NOMO-1 treated with dmso at 0.1 percent for 144 hours (cell line): ENCODE measurements around the gene MAN2C1.
"Not testable (repeated sequence)": the region's sequence is repeated elsewhere in the genome, so short reads cannot be mapped to it uniquely, and the experiment has no call there.

Source experiments
- DNase-seq: peaks from one replicate; lab custom pipeline; 2025; ENCODE audit not compliant: unreplicated experiment; lab: John Stamatoyannopoulos, UW

The MAN2C1 gene

DNA sequence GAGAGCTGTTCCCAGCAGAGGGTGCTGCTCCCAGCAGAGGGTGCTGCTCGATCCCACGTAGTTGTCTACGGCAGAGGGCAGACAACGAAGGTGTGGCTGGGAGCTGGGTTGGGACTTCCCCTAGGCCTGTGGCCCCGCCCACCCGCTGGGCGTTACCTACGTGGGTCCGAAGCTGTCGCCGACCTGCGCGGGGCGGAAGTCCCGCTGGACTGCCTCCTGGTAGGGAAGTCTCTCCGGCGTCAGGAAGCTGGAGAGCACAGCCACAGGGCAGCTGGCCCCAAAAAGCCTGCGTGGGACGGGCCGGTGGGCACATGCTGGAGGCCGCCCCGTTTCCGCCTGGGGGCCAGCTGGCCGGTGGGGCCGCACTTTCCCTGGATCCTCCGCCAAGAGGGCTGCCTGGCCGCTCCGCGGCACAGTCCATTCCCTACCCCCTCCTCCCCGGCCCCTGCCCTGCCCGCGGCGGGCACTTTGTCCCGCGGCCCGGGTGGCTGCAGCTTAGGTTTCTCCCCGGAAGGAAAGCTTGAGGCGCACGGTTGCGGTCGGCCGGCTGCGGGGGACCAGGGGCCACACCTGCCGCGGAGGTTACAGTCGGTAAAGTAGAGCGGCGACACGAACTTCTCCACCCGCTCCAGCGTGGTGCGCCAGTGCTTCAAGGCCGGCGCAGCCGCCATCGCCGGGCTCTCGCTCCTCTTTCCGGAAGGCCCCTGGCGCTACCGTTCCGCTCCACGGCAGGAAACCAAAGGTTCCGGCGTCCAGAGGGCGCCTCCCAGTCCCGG is at the start of gene MAN2C1:
MAN2C1 (minus strand) TSS at position 695 of the 776 bp plus-strand sequence; CDS start at position 671, 24 bp downstream.
- peak; percentile 91 for DNase-seq

DNA sequence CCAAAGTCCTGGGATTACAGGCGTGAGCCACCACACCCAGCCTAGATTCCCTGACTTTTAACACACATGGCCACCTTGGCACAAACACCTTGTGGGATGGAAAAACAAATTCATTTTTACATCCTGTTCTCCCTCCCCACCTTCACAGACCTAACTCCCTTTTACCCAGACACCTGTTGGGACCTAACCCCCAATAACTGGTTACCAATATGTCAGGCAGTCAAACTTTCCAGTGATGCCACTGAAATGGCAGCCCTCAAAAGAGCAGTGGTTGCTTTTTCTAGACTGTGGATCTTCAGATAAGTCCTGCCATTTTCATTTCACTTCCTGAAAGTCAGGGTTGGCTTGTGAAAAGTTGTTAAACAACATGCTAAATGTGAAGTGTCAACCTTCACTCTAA is 48.2 kb upstream of the MAN2C1 start:
- DNase-seq, result no peak

DNA sequence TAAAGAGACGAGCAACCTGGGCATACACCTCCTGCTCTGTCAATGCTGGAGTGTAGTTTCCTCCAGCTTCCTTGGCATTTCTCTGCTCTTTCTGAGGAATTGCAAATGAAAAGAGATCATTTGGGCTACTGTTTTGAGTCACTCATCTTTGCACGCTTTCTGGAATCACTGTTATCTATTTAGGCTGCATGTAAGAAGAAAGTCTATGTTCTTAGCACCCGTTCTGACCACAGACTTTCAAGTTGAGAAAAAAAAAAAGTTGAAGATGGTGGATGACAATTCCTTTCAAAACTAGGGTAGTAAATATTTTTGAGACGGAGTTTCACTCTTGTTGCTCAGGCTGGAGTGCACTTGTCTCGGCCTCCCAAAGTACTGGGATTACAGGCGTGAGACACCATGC is 41.8 kb upstream of the MAN2C1 start:
- no peak for DNase-seq

DNA sequence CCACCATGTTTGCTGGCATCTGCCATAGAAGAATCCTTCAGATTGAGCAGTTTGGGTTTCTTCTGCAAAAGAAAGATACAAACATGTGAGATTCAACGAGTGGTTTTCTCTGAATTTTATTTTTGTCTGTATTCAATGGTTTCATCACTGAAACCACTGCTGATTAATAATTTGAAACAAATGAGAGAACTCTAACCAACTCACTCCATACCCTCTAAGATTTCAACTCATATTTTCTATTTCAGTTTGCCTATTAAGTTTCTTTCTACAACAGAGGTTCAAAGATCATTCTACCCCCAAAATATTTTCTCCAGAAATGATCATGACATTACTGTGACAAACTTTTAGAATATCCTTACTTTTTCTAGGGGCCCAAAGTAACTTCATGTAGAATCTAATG is 38.7 kb upstream of the MAN2C1 start:
- no peak for DNase-seq

DNA sequence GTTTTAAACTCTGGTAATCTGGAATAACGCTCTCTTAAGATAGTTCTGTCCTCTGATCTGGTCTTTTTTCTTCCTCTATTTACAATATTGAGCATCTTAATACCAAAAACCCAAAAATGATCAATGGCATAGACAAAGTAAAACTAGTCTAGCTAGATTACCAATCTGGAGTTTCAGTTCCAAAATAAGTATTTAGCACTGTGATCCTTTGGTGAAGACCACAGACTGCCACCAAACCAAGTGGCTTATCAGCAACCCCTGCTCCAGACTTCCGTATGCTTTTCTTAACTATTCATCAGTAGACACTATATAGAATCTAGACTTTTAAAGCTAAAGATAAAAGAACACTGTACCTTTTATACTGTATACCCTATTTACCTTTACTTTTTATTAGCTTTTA is 35.5 kb upstream of the MAN2C1 start:
- no peak for DNase-seq

DNA sequence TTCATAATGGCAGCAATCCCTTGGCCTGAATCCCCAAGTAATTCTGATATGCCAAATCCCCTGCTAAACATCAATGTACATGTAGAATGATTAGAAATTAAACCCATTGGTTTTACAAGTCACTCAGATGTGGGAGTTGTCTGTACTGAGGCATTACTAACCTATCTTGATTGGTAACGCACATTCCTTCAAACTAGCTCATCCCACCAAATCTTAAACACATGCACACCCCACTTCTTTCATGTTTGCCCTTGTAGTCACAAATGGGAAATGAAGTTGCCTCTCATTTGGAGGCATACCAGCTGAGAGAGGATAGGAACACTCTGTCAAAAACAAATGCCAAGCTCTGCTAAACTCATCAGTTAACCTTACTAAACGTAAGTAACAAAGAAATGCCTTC is 29.1 kb upstream of the MAN2C1 start:
- no peak for DNase-seq

DNA sequence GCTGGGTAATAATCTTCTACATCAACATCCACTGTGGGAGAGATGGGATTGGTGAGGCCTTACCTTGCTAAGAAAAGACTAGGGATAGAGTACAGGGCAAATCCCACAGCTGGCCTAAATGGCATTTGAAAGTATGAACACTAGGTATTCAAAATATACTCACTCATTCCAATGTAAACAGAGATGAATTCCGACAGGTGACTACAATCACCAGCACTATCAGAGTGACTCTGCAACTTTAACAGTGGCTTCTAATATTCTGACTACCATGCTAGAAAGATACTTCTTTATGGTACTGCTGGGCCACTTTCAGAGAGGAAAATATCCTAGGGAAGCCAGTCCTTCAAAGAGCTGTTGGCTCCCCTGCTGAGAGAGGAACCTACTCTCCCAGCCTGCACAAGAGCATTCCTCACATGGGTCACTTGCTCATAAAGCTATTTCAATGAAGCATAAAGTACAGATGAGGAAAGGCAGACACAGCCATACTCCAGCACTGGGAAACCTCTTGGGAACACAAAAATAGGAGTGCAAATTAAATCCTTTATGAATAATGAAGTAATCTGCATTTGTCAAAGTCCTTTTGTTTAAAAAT is 21.5 kb upstream of the MAN2C1 start:
- no peak for DNase-seq

DNA sequence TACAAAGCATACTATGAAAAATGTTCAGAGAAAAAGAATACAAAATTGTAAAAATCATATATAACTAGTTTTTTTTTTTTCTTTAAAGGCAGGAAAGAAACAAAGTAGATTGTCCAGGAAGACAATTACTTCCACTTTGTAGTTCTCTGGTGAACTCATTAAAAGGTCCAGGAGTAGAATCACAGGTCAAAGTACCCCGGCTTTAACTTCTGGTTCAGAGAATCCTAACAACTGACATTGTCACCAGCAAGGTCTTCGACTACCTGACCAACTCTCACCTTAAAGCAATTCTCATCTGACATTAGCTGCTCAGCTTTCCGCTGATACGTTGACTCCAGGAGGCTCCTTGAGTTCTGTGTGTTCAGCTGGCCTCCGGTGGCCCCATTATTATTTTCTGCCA is 15.6 kb upstream of the MAN2C1 start:
- not testable (repeated sequence) for DNase-seq

DNA sequence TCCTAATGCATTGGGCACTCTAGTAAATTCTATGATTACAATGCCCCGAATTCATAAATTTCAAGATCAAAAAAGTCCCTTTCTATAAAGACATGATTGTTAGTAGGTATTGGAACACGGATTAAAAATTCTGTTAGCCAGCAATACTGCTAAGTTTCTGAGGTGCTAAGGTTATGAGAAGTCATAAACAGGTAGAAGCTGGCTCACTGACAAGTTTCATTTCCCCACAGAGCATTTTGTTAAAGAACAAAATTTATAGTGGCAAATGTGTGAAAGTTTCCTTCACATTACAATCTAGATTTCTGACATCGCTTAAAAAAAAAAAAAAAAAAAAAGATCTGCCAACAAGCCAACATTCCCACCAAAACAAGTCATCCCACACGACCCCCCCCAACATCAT is 12.4 kb upstream of the MAN2C1 start:
- DNase-seq, result no peak

DNA sequence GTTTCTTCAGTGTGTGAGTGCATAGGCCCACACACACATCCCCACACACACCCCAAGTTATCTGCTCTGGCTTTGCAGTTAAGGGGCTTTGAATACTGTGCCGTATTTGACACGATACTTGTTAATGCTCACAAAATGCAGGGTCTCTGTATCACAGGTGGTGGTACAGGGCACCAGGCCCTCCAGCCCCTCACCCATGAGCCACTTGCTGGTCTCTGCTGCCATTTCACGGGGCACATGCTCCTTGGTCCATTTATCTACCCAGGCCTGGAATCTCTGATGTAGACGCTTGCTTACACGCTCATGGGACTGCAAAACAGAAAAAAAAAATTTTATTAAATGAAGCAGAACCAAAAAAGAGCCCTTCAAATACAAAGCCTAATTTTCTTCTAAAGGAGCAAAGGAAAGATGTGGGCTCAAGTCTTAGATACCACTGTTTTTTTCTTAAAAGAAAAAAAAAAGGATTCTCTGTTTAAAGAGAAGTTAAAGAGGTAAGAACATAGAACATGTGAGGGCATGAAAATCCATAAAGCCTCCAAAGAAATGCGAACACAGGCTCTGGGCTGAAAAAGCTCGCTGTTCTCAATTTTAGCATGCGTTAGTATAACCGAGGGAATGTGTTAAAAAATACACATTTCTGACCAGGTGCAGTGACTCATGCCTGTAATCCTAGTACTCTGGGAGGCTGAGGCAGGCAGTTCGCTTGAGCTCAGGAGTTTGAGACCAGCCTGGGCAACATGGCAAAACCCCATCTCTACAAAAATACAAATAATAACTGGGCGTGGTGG is 3.7 kb upstream of the MAN2C1 start:
- no peak for DNase-seq

DNA sequence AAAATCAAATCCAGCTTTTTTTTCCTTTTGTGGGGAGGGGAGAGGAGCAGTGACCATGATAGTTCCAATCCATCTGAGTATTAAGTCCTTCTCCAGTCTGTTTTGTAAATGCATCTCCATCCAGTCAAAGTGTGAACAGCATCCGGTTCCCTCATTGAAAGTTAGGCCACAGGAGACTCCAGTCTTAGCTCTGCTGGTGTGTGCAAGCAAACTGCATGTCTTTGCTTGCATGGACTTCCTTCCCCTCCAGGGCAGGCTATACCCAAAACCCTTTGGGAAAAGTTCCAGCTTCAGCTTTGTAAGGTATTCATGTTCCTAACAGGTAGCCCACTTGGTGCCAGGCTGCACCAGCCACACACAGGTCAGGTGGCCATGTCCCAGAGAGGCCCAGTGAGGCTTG is 3.1 kb upstream of the MAN2C1 start:
- no peak for DNase-seq

DNA sequence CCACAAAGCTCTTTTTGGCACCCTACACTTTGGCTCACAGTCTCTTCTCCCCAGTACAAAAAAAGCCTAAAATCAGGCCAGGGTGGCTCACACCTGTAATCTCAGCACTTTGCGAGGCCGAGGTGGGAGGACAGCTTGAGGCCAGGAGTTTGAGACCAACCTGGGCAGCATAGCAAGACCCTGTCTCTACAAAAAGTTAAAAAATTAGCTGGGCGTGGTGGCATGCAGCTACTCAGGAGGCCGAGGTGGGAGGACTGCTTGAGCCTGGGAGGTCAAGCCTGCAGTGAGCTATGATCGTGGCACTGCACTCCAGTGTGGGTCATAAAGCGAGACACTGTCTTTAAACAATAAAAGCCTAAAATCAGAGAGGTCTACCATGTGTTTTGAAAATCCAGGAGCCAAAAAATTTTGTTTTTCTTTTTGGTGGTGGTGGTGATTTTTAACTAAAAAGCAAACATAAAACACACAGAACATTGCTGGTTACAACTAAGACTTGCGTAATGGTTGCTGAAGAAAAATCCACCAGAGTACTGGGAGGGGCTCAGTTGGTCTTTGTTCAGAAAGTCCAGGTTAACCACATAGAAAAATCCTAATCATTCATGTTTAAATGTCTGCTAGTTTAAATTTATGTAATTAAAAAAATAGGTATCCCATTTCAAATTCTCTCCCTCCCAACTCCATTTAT is 1.6 kb upstream of the MAN2C1 start:
- no peak for DNase-seq

DNA sequence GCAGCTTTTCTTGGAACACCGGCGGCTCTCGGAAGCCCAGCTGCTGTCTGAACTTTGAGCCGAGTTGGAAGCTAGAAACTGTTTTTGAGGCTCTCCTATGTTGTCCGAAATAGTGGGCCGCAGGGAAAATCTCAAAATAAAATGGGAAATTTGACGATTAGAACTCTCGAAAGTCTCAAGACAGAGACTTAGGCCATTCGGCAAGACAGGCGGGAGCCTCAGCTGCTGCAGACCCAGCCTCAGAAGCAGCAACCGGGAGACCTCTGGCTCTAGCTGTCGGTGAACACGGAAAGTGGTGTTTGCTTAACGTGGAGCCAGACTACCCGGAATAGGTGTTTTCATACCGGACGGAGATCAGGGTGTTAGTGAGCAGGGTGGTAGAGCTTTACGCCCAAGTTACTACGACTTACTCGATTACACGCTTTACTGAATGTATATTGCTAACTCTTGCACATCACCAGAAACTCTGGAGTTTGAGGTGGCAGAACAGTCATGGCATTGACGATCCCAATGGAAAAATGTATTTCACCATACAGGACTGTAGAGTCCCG is 357 bp upstream of the MAN2C1 start:
- no peak for DNase-seq

DNA sequence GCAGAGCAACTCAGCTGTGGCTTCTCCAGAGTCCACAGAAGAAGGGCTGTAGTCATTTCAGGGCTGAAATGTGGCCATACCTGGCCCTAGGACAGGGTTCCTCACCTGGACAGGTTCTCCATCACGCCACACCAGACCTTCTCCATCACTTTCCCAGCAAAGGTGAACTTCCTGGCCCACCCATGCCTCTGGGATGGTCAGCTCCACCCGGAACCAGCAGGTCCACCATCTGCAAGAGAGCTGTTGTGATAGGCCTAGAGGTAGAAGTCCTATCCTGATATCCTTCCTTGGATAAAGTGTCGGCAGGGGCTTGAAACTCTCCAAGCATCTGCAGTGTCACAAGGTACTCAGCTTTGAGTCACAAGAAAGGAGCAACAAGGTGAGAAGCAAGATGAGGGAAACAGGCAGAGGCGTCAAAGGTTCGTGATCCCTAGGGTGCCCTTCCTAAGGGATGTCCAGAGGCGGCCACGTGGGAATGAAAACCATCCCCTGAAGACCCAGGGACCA is 948 bp downstream of the MAN2C1 start:
- no peak for DNase-seq

DNA sequence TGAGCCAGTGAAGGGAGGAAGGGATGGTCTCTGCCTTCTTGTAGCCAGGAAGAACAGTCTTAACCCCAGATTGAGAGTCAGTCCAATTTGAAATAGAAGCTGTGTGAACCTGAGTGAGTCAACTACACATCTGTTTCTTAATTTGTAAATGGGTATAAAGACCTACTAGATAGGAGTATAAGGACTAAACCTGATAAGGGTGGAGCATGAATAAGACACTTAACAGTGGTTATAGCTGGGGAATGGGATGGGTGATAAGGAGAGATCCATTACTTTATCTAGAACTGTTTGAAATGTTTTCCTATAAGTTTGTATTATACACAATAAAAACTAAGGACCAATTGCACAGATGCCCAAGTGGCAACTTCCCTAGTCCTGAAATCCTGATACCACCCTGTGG is 1.4 kb downstream of the MAN2C1 start:
- no peak for DNase-seq

DNA sequence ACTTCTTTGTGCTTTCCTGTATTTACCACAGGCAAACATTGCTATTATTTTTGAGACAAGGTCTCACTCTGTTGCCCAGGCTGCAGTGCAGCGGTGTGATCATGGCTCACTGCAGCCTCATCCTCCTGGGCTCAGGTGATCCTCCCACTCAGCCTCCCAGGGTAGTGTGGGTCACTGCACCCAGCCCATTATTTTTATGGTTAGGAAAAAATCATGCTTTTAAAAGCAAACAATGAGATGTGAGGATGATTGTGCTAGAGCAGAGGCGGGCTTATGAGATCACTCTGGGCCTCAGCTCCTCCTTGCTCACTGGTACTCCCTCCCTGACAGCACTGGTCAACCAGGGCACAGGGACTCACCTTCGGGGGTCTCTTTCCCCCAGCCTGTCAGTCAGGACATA is 2.2 kb downstream of the MAN2C1 start:
- DNase-seq, result no peak

DNA sequence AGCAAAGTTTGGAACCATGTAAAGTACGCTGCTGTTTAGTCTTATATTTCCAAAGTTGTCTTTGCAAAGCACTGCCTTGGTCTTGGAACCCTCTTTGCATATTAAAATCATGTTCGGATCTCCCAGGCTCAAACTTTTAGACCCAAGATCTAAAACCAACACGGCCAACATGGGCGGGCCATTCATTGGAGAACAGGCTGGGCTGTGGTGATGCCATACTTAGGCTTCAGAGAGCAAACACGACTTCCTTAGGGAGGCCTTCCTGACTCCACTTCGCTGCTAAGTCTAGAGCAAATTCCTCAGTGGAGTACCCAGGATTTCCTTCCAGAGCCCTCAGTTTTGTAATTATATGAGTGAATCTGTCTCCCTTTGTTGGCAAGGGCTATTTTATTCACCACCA is 3.5 kb downstream of the MAN2C1 start:
- no peak for DNase-seq

DNA sequence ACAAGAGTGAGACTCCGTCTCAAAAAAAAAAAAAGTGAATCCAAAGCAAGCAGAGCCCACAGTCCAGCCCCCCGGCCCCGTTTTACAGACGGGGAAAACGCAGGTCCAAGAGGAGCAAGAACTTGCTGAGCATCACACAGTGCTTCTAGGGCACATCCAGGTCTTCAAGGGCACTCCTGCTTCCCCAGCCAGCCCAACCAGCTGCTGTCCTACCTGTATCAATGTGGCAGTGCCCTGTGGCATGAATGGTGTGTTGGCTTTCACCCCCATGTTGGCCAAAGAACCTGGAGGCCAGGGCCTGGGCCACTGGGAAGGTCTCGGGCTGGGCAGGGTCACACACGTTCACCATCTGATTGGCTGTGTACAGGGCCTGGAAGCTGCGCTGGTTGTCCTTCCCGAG is 4.6 kb downstream of the MAN2C1 start:
- DNase-seq, result no peak

DNA sequence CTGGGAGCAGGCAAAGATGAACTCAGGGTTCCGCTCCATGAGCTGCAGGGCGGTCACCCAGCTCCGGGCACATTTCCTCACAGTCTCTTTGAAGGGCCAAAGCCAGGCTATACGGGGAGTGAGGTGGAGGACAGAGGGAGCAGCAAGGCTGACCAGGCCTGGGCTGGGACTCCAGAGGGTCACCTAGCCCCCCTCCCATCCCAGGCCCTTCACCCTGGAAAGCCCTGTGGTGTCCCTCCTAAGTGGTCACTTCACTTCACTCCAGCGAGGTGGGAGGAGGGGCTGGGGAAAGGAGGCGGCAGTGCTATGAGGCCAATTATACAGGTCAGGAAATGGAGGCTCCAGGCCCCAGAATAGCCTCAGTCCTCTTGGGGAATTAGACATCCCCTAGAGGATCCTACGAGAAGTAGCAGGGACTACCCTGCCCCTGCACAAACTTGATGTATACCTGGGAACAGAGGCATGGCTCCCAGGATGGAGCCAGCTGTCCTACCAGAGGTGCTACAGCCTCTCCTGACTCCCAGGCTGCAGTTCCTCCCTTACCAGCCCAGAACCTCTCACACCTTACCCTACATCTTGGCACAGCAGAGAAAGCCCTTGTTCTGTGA is 5.7 kb downstream of the MAN2C1 start:
- DNase-seq, result no peak

DNA sequence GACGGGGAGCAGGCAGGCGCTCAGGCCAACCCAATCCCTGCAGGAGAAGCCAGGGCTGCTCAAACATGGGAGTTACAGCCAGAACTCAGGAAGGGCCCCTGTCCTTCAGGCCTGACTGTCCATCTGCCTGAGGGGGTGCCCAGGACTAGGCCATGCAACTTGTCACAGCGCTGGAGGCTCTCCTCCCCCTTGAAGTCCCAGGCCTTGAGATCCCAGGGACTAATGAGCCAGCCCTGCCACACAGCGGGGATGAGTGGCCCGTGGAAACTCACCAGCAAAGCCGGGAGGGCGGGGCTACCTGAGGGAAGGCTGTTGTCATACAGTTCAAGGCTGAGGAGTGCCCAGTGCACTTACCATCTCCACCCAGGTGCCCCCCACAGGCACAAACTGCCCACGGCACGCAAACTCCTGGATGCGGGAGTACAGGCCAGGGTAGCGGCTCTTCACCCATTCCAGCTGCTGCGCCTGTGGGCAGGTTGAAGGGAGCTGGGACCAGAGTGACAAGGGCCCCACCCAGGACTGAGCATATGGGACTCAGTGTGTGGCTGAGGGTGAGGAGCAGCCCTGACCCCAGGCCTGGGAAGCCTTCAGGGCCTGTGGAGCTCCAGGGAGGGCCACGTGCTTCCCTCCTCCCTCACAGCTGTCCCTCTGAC is 6.3 kb downstream of the MAN2C1 start:
- DNase-seq, result no peak
